MG63 (cell line): ENCODE data around the gene AKT2. TPM values are rescaled to one million over a fixed set of nuclear protein-coding genes. Genes with fewer than 3 reads are reported as not detected.
"Not testable (repeated sequence)": the region's sequence is repeated elsewhere in the genome, so short reads cannot be mapped to it uniquely, and the experiment has no call there.

ENCODE experiments used
- DNase-seq: peaks from one replicate; pipeline ENCODE4 v3.0.0-alpha.2; 2020
- H3K27me3 ChIP-seq: fragments of 250-450 bp; sonication (Bioruptor Pico); 2 replicates; pipeline ENCODE4 v1.5.1; 2020; ENCODE audit warnings: mild to moderate bottlenecking, moderate library complexity
- H3K36me3 ChIP-seq: fragments of 250-450 bp; sonication (Bioruptor Pico); 2 replicates; pipeline ENCODE4 v1.5.1; 2020; ENCODE audit warnings: mild to moderate bottlenecking, moderate library complexity
- H3K4me3 ChIP-seq: fragments of 250-450 bp; sonication (Bioruptor Pico); 2 replicates; pipeline ENCODE4 v1.5.1; 2020; ENCODE audit warnings: mild to moderate bottlenecking, moderate library complexity
- H3K9me3 ChIP-seq: fragments of 250-450 bp; sonication (Bioruptor Pico); 2 replicates; pipeline ENCODE4 v1.5.1; 2020; ENCODE audit warnings: mild to moderate bottlenecking, moderate library complexity
- total RNA-seq: library from RNA; depleted of rRNA; stranded (reverse); fragments of >200 nt; shearing (Covaris generic); gene quantifications from 2 replicates; pipeline ENCODE4 v1.2.3, GENCODE V29; 2014; ENCODE audit warnings: low replicate concordance

The AKT2 gene
- total RNA-seq, 1 experiment from 2014 or later = 104 TPM

DNA sequence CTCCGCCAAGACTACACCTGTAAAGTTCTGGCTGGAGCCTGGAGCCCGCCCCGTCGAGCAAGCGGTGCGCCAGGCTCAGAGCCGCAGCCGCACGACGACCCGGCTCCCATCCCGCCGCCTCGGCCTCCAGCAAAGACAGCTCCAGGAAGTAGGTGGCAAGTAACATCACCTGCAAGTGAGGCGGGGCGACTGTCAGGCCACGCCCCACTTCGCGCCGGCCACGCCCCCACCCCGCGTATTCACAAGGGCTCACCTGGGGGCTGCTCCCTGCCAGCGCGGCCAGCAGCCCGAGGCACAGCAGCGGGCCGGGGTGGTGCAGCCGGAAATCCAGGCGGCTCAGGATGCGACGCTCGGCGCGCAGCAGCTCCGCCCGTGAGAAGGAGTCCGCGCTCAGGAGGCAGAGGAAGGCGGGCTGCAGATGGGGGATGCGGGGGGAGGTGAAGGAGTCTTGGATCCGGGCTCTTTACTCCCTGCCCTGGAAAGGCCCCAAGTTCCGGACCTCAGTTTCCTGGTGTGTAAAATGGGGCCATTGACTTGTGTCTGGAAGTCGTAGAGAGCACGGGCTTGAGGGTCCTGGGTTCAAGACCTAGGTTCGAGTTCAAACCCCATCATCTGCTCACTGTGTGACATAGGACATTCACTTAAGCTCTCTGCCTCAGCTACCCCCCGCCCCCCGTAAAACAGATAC lies 61.9 kb downstream of the AKT2 start:
- H3K9me3 ChIP-seq = peaks cover 4% of the 10 kb centered on the region; the same call in 1 of the 2 replicates
- H3K4me3 ChIP-seq = no peak overlapping the region
- DNase-seq = no peak
- peaks cover 13% of the 10 kb centered on the region for H3K27me3 ChIP-seq
- H3K36me3 ChIP-seq = no peaks in the 10 kb centered on the region

DNA sequence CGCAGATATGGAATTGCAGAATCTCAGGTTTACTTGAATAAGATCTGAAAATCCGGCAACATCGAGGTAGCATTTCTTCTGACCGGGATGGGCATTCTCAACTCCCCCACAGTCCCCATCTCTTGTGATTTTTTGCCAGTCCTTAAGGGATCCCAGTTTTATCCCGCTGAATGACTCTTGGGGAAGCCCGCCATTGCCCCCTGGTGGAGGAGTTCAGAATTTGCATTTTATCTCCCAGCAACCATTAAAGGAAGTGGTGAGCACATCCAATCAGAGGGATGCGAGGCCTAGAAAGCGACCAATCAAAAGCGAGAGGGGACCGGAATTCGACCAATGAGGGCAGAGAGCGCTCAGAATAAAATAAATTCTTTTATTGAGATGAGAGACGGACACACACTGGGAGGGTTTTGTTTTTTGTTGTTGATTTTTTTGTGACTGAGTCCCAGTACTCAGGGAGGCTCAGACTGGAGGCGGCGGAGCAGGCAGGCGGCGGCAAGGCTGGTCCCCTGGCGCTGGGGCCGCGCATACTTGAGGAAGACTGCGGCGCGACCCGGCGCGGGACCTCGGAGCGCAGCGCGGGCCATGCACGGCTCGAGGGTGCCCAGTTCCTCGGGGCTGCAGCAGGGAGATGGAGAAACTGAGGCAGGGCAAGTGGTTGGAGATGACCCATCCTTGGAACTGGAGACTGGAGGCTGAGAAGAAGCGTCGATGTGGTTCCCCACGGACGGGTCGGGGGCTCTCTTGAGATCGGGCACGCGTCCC lies 63.1 kb downstream of the AKT2 start:
- Histone ChIP-seq H3K36me3 (no peaks in the 10 kb centered on the region), H3K9me3 (peaks cover 4% of the 10 kb centered on the region; the same call in 1 of the 2 replicates), H3K4me3 (no peak overlapping the region), H3K27me3 (peaks cover 22% of the 10 kb centered on the region)
- peak; percentile 81 for DNase-seq

DNA sequence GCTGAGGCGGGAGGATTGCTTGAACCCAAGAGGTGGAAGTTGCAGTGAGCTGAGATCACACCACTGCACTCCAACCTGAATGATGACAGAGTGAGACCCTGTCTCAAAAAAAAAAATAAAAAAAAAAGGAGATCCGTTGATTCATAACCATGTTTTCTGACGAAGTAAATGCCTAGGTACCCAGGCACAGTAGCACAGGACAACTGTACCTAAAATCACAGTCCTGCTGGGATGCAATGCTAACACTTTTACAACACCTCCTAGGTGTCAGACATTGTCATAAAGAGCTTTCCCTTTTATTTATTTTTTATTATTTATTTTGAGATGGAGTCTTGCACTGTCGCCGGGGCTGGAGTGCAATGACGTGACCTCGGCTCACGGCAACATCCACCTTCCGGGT lies 64.5 kb downstream of the AKT2 start:
- no peak overlapping the region for H3K4me3 ChIP-seq
- DNase-seq = no peak
- peaks cover 4% of the 10 kb centered on the region; the same call in 1 of the 2 replicates for H3K9me3 ChIP-seq
- no peaks in the 10 kb centered on the region for H3K36me3 ChIP-seq
- peaks cover 28% of the 10 kb centered on the region for H3K27me3 ChIP-seq

DNA sequence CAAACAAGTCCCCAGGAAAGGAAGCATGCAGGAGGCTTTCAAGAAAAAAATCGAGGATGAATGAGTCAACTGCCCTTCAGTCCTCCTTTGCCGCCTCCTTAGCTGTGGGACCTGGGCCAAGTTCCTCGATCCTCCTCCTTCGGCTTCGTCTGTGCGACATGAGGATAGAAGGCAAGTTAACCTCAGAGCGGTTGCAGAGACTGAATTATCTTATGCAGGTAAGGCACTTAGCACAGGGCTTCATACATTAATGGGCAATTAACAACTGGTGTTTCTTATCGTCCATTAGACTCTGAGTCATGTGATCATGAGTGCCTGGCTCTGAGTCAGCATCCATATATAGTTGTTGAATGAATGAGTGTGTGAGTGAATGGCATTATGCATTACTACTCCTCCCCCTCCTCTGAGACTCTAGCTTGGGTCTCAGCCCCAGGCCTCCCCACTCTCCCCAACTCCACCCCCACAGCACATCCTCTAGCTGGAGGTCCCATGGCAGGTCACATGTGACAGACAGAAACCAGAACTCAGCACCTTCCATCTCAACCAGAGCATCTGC lies 65.3 kb downstream of the AKT2 start:
- peaks cover 4% of the 10 kb centered on the region; the same call in 1 of the 2 replicates for H3K9me3 ChIP-seq
- peak overlapping the region; percentile 24; the same call in 1 of the 2 replicates for H3K4me3 ChIP-seq
- peaks cover 28% of the 10 kb centered on the region for H3K27me3 ChIP-seq
- H3K36me3 ChIP-seq = no peaks in the 10 kb centered on the region
- peak; percentile 59 for DNase-seq

DNA sequence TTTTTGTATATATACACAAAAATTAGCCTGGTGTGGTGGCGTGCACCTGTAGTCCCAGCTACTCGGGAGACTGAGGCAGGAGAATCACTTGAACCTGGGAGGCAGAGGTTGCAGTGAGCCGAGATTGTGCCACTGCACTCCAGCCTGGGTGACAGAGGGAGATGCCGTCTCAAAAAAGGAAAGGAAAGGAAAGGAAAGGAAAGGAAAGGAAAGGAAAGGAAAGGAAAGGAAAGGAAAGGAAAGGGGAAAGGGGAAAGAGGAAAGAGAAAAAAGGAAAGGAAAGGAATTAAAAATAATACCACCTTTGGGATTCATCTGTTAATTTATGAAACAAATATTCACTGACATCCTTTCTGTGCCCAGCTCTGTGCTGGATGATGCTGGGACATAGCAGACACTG lies 66.1 kb downstream of the AKT2 start:
- H3K4me3 ChIP-seq, H3K36me3 ChIP-seq, H3K9me3 ChIP-seq, DNase-seq: not testable (repeated sequence)
- peaks cover 28% of the 10 kb centered on the region for H3K27me3 ChIP-seq

DNA sequence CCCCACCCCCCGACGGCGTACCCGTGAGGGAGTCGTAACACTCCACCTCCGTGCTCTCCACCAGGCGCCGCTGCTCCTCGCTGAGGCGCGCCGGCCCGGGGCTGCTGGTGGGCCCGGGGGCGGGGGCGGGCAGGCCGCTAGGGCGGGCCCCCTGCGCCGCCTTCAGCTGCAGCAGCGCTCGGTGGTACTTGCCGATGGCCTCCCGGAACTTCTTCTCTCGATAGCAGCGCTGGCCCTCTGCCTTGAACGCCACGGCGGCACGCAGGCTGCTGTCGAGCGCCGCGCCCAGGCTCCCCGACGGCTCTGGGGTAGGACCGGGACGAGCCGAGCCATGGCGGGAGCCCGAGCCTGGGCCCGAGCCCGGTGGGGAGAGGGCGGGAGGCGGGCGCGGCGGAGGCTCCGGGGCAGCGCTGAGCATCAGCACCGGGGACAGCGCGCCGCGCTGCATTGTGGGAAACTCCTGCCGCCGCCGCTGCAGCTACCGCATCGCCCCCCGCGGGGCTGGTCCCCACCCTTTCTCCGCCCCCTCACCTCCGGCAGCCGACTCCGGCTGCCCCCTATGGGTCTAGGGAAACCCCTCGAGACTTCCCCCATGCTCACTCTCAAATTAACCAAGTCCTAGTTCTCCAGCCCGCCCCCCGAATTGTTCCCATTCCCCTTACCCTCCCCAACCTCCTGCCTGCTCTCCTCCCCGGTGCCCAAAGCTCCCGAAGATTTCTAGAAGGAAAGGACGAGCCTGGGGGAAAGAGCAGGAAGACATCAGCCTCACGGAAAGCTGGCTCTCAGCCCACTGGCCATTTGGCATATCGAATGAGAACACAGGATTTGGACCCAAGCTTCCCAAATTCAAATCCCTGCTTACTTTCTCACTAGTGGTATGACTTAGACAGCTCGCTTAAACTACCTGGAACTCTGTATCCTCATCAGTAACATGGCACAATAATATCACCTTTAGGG lies 66.9 kb downstream of the AKT2 start, which contains the start of gene TTC9B:
TTC9B (minus strand) TSS at position 451 of the 957 bp plus-strand sequence; CDS start at position 448, 3 bp downstream.
- Histone ChIP-seq H3K36me3 (no peaks in the 10 kb centered on the region), H3K9me3 (peaks cover 3% of the 10 kb centered on the region; the same call in 1 of the 2 replicates), H3K27me3 (peaks cover 28% of the 10 kb centered on the region), H3K4me3 (no peak within 1 kb of the TSS)
- peak; percentile 37 for DNase-seq

DNA sequence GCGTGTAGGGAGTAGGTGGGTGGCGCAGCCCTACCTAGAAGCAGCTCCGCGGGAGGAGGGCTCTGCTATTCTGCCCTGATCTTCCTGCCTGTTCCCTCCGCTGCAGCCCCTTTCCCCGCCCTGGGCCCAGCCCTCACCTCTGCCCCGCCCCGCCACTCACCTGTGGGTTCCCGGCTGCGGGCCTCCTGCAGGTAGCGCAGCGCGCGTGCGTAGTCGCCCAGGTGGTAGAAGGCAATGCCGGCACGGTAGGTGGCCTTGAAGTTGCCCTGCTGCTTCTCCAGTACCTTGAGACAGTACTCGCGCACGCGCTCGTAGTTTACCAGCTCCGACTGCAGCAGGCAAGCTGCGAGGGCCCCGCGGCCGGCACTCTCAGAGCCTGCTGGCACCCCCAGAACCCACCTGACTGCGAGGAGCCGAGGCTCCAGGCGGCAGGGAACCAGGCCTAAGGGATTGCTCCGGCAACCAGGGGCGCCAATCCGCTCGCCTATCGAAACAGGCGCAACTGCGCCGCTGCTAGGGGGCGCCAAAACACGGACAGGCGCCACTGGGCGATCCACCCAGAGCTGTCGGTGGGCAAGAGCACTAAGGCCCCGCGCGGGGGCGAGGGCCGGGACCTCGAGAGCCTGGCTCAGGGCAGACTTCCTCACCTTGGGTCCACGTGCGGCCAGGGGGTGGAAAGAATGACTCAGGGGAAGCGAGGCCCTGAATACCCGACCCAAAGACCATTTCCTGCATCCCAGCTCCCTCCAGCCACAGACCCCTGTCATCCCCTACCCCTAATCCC lies 67.9 kb downstream of the AKT2 start:
- Histone ChIP-seq H3K9me3 (no peaks in the 10 kb centered on the region), H3K27me3 (peaks cover 28% of the 10 kb centered on the region), H3K4me3 (no peak overlapping the region), H3K36me3 (no peaks in the 10 kb centered on the region)
- DNase-seq = no peak

DNA sequence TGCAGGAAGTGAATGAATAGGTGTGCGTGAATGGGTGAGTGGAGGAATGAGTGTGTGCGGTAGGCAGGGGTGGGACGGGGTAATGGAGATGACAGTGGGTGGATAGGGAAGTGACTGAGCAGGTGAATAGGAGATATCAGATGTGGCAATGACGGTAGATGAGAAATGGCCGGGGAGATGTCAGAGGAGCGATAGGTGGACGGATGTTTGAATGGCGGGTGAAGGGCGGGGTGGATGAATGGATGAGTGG lies 68.4 kb downstream of the AKT2 start:
- no peaks in the 10 kb centered on the region for H3K36me3 ChIP-seq
- H3K4me3 ChIP-seq = no peak overlapping the region
- no peaks in the 10 kb centered on the region for H3K9me3 ChIP-seq
- H3K27me3 ChIP-seq = peaks cover 28% of the 10 kb centered on the region
- no peak for DNase-seq

DNA sequence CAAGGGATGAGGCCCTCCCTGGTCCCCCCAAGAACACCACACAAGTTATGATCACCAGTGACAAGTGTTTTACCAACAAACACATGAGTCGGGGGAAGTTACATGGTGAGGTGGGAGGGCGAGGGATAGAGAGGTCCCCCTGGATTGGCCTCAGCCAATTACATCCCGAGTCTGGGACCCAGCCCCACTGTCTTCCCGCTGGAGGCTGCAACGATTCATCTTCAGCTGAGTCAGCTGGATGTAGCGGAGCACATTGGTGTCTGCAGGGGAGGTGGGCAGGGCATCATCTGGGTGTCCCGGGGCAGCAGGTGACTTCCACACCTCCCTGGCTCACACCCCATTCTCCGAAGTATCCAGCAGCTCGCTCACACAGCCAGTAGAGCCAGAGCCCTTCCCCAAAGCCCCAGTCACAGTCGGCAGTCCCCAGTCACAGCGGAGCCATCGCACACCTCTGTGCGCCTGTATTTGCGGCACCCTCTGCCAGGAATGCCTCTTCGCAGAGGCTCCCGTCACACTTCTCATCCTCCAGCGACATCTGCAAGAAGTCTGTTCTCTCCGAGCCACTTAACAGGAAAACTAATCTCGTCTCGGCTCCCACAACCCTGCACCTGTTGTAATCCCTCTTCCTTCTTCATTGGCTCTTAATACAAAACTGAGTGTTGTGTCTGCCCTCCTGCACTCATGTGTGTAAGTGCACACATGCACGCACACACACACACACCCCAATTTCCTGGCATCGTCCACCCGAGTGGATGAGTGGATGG lies 69.0 kb downstream of the AKT2 start:
- DNase-seq = no peak

DNA sequence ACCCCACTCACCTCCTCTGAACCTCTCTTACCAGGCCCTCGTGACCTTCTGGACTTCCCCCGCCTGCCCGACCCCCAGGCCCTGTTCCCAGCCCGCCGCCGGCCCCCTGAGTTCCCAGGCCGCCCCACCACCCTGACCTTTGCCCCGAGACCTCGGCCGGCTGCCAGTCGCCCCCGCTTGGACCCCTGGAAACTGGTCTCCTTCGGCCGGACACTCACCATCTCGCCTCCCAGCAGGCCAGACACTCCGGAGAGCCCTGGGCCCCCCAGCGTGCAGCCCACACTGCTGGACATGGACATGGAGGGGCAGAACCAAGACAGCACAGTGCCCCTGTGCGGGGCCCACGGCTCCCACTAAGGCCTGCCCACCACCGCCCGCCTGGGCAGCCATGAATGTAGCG lies 70.2 kb downstream of the AKT2 start:
- H3K4me3 ChIP-seq = no peak overlapping the region
- peaks cover 28% of the 10 kb centered on the region for H3K27me3 ChIP-seq
- no peaks in the 10 kb centered on the region for H3K9me3 ChIP-seq
- H3K36me3 ChIP-seq = peaks cover under 1% of the 10 kb centered on the region
- no peak for DNase-seq

More for the DNA sequence above, 69.0 kb downstream of the AKT2 start:
- Histone ChIP-seq H3K36me3 (no peaks in the 10 kb centered on the region), H3K4me3 (no peak overlapping the region), H3K9me3 (no peaks in the 10 kb centered on the region), H3K27me3 (peaks cover 28% of the 10 kb centered on the region)

DNA sequence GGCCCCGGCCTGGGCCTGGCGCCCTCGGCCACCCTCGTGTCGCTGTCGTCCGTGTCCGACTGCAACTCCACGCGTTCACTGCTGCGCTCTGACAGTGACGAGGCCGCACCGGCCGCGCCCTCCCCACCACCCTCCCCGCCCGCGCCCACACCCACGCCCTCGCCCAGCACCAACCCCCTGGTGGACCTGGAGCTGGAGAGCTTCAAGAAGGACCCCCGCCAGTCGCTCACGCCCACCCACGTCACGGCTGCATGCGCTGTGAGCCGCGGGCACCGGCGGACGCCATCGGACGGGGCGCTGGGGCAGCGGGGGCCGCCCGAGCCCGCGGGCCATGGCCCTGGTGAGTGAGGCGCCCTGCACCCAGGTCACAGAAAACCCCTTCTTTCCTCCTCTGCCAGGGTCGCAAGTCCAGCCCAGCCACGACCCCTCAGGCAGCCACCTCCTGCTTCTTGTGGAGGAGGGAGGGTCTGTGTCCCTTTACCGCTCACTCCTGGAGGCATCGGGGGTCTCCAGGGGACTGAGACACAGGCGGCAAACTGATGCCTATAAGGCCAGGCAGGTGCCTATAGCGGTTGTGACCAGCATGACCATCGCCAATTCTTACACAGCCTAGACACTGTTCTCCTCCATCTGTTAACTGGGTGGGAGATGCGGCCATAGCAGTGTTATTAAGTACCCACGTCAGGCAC lies 71.1 kb downstream of the AKT2 start:
- no peak for DNase-seq
- peaks cover 10% of the 10 kb centered on the region for H3K36me3 ChIP-seq
- H3K9me3 ChIP-seq = no peaks in the 10 kb centered on the region
- H3K4me3 ChIP-seq = no peak overlapping the region
- peaks cover 26% of the 10 kb centered on the region for H3K27me3 ChIP-seq

DNA sequence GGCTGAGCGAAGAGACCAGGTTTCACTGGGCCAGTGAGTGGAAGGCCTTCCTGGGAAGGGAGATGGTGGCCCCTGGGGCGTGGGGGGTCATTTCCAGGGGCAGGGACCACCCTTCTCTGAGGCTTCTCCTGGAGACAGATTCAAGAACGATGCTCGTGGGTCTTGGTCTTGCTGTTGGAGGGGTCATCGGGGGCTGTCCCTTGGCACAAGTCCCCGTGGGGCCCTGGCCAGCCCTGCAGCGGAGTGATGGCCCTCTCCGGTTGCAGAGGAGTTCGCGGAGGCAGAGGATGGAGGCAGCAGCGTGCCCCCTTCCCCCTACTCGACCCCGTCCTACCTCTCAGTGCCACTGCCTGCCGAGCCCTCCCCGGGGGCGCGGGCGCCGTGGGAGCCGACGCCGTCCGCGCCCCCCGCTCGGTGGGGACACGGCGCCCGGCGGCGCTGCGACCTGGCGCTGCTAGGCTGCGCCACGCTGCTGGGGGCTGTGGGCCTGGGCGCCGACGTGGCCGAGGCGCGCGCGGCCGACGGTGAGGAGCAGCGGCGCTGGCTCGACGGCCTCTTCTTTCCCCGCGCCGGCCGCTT lies 71.8 kb downstream of the AKT2 start:
- no peak for DNase-seq
- Histone ChIP-seq H3K4me3 (no peak overlapping the region), H3K9me3 (no peaks in the 10 kb centered on the region), H3K27me3 (peaks cover 20% of the 10 kb centered on the region), H3K36me3 (peaks cover 11% of the 10 kb centered on the region)

DNA sequence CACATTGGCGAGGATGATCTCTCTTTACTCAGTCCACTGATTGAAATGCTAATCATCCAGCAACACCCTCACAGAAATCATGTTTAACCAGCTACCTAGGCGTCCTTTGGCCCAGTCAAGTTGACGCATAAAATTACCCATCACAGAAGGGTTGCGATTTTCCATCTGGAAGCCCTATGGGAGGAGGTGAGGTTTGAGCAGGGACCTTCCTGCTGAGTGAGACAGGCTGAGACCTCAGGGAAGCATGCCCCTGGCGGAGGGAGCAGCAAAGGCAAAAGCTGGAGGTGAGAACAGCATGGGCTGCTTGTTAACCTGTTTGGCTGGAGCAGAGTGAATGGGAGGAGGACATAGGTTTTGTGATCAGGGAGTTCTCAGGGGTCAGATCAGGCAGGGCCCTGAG lies 74.3 kb downstream of the AKT2 start:
- DNase-seq = no peak
- Histone ChIP-seq H3K4me3 (no peak overlapping the region), H3K36me3 (peaks cover 11% of the 10 kb centered on the region), H3K27me3 (no peaks in the 10 kb centered on the region), H3K9me3 (no peaks in the 10 kb centered on the region)

DNA sequence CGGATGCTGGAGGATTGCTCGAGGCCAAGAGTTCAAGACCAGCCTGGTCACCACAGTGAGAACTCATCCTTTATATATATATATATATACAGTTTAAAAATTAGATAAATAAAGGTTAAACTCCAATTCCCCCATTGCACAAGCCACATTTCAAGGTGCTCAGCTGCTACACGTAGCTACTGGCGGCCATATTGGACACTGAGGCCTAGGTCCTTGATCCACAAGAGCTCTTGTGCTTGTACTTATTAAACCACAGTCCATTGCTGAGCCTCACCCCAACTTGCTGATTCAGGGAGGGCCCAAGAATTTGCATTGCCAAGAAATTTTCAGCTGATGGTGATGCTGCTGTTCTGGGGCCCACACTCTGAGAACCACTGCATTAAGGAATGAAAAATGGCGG lies 76.5 kb downstream of the AKT2 start:
- peaks cover 11% of the 10 kb centered on the region for H3K36me3 ChIP-seq
- H3K4me3 ChIP-seq = no peak overlapping the region
- no peaks in the 10 kb centered on the region for H3K9me3 ChIP-seq
- H3K27me3 ChIP-seq = no peaks in the 10 kb centered on the region
- no peak for DNase-seq

DNA sequence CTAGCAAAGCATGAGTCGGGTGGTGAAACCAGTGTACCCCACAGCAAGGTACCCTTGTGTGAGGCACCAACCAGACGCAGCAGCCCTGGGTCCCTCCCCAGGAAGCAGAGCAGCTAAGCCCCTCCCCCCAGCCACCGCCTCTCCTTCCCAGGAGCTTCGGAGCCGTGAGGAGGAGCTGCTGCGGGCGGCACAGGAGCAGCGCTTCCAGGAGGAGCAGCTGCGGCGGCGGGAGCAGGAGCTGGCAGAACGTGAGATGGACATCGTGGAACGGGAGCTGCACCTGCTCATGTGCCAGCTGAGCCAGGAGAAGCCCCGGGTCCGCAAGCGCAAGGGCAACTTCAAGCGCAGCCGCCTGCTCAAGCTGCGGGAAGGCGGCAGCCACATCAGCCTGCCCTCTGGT lies 79.4 kb downstream of the AKT2 start:
- Histone ChIP-seq H3K4me3 (no peak overlapping the region), H3K36me3 (peaks cover 15% of the 10 kb centered on the region), H3K9me3 (no peaks in the 10 kb centered on the region), H3K27me3 (no peaks in the 10 kb centered on the region)
- DNase-seq = no peak
